SK-N-SH (cell line): ENCODE data around the gene NISCH. TPM values are rescaled to one million over a fixed set of nuclear protein-coding genes. Genes with fewer than 3 reads are reported as not detected.
A peak's percentile ranks its signal among the peaks of the same experiment; 100 is the strongest.

Experiments used
- CTCF ChIA-PET: fragments of 300-600, 350-600 bp; formaldehyde crosslinking; extraction: SDS; loops from one replicate; lab custom pipeline; 2021; lab: Yijun Ruan, JAX
- POLR2A ChIA-PET: fragments of 350-600 bp; sonication (Branson Sonifier 250); formaldehyde crosslinking; extraction: SDS; loops from one replicate; lab custom pipeline; 2020; ENCODE audit warnings: antibody characterized with exemption, inconsistent platforms; lab: Yijun Ruan, JAX
- DNase-seq: peaks from one replicate; pipeline ENCODE4 v3.0.0; 2012
- H2AFZ ChIP-seq: fragments of 200-600 bp; sonication (generic); 2 replicates; pipeline ENCODE4 v1.8.1; 2016; ENCODE audit warnings: antibody characterized with exemption, mild to moderate bottlenecking, low read depth
- H3F3A ChIP-seq: fragments of 200-600 bp; sonication (generic); replicated peaks from 2 replicates; pipeline ENCODE3; 2016; ENCODE audit warnings: antibody characterized with exemption, mild to moderate bottlenecking; ENCODE audit not compliant: insufficient read depth
- H3K27ac ChIP-seq, 2 experiments: fragments of 200-500 bp in 1 of 2; fragments of 200-600 bp in 1 of 2; sonication (Bioruptor generic) in 1 of 2; sonication (generic), shearing (Covaris generic) in 1 of 2; 2 replicates each; pipeline versions ENCODE4 v1.5.1 to v1.6.1; 2014 to 2016; ENCODE audit warnings: low read depth in 2 of 2, inconsistent platforms in 1 of 2, low read length in 1 of 2, mild to moderate bottlenecking in 1 of 2, mixed read lengths in 1 of 2
- H3K27me3 ChIP-seq: fragments of 200-600 bp; sonication (generic), shearing (Covaris generic); 2 replicates; pipeline ENCODE4 v1.6.1; 2016; ENCODE audit warnings: mixed run types; ENCODE audit not compliant: insufficient read depth
- H3K36me3 ChIP-seq, 2 experiments: fragments of 200-500 bp in 1 of 2; fragments of 200-600 bp in 1 of 2; sonication (Bioruptor generic) in 1 of 2; sonication (generic) in 1 of 2; replicated peaks in 1 of 2; 2 replicates each; pipeline versions ENCODE3 to v1.5.1; 2014 to 2016; ENCODE audit warnings: low read length in 1 of 2, mild to moderate bottlenecking in 1 of 2; ENCODE audit not compliant: insufficient read depth in 2 of 2, control insufficient read depth in 1 of 2
- H3K4me1 ChIP-seq, 2 experiments: fragments of 200-500 bp in 1 of 2; fragments of 200-600 bp in 1 of 2; sonication (Bioruptor generic) in 1 of 2; sonication (generic), shearing (Covaris generic) in 1 of 2; 2 replicates each; pipeline versions ENCODE4 v1.5.1 to v1.6.1; 2014 to 2016; ENCODE audit warnings: low read depth in 1 of 2, low read length in 1 of 2, mixed run types in 1 of 2; ENCODE audit not compliant: insufficient read depth in 2 of 2, control insufficient read depth in 1 of 2
- H3K4me2 ChIP-seq: fragments of 200-600 bp; sonication (generic), shearing (Covaris generic); 2 replicates; pipeline ENCODE4 v1.6.1; 2017; ENCODE audit warnings: mixed run types
- H3K4me3 ChIP-seq, 2 experiments: fragments of 200-500 bp in 1 of 2; fragments of 200-600 bp in 1 of 2; sonication (Bioruptor generic) in 1 of 2; sonication (generic), shearing (Covaris generic) in 1 of 2; 2 replicates each; pipeline versions ENCODE4 v1.5.1 to v1.8.1; 2014 to 2016; ENCODE audit warnings: low read depth in 2 of 2, inconsistent platforms in 1 of 2, low read length in 1 of 2, mild to moderate bottlenecking in 1 of 2, mixed read lengths in 1 of 2, moderate library complexity in 1 of 2
- H3K79me2 ChIP-seq: fragments of 200-600 bp; sonication (generic); 2 replicates; pipeline ENCODE4 v1.8.1; 2017; ENCODE audit warnings: mild to moderate bottlenecking; ENCODE audit not compliant: insufficient read depth
- H3K9ac ChIP-seq: fragments of 200-600 bp; sonication (generic); 2 replicates; pipeline ENCODE4 v1.6.1; 2017; ENCODE audit warnings: mixed run types
- H3K9me2 ChIP-seq: fragments of 200-600 bp; sonication (generic); 2 replicates; pipeline ENCODE4 v1.6.1; 2017; ENCODE audit warnings: mixed run types
- H3K9me3 ChIP-seq: fragments of 200-600 bp; sonication (generic); 2 replicates; pipeline ENCODE4 v1.6.1; 2017; ENCODE audit warnings: mixed run types, mild to moderate bottlenecking, moderate library complexity
- H4K20me1 ChIP-seq: fragments of 200-600 bp; sonication (generic); 2 replicates; pipeline ENCODE4 v1.6.1; 2017; ENCODE audit warnings: mild to moderate bottlenecking, mixed run types; ENCODE audit not compliant: insufficient read depth
- ELF1 ChIP-seq: IDR thresholded peaks from 2 replicates; pipeline ENCODE4 v1.4.0; 2012
- EP300 ChIP-seq, 2 experiments: IDR thresholded peaks; 2 replicates each; pipeline versions ENCODE4 v1.4.0 to v1.6.1; 2012; ENCODE audit warnings: borderline replicate concordance in 1 of 2, low read depth in 1 of 2, low read length in 1 of 2
- FOSL2 ChIP-seq: IDR thresholded peaks from 2 replicates; pipeline ENCODE4 v1.4.0; 2012; ENCODE audit warnings: low read depth, mild to moderate bottlenecking, moderate library complexity, borderline replicate concordance
- JUND ChIP-seq: IDR thresholded peaks from 2 replicates; pipeline ENCODE4 v1.4.0; 2012
- MEF2A ChIP-seq: IDR thresholded peaks from 2 replicates; pipeline ENCODE4 v1.4.0; 2012; ENCODE audit warnings: low read depth, borderline replicate concordance
- RCOR1 ChIP-seq: fragments of 150-350 bp; IDR thresholded peaks from 2 replicates; pipeline ENCODE4 v1.6.1; 2017; ENCODE audit warnings: antibody characterized with exemption, low read length
- RFX5 ChIP-seq: IDR thresholded peaks from 2 replicates; pipeline ENCODE4 v1.6.1; 2012; ENCODE audit warnings: mild to moderate bottlenecking, improper control_type of control experiment, low read length
- SIN3A ChIP-seq: IDR thresholded peaks from 2 replicates; pipeline ENCODE4 v1.6.1; 2012; ENCODE audit warnings: low read depth, mild to moderate bottlenecking, low read length, moderate library complexity, borderline replicate concordance
- SMC3 ChIP-seq: IDR thresholded peaks from 2 replicates; pipeline ENCODE4 v1.6.1; 2012; ENCODE audit warnings: low read depth, low read length, improper control_type of control experiment
- TAF1 ChIP-seq: IDR thresholded peaks from 2 replicates; pipeline ENCODE4 v1.6.1; 2012; ENCODE audit warnings: low read depth, mild to moderate bottlenecking, low read length, moderate library complexity, borderline replicate concordance
- TEAD4 ChIP-seq: IDR thresholded peaks from 2 replicates; pipeline ENCODE4 v1.4.0; 2012; ENCODE audit warnings: mild to moderate bottlenecking, borderline replicate concordance; ENCODE audit not compliant: insufficient read depth
- WGBS: methylation state at CpG from one replicate; pipeline ENCODE4 v1.1.6; 2017; ENCODE audit warnings: low lambda C conversion rate; 5-methylcytosine and 5-hydroxymethylcytosine counted together
- polyA plus RNA-seq, 3 experiments: library from polyadenylated mRNA; depleted of rRNA; stranded (reverse); fragments of >200 nt; gene quantifications; 2 replicates each; pipeline ENCODE4 v1.2.3, GENCODE V29; 2012
- TF ChIP-seq, protein P1 (sequence below): fragments of 150-350 bp; IDR thresholded peaks from 2 replicates; pipeline ENCODE4 v1.6.1; 2017; ENCODE audit warnings: antibody characterized with exemption, low read length, low read depth, borderline replicate concordance
- TF ChIP-seq, protein P2 (sequence below): fragments of 150-350 bp; IDR thresholded peaks from 2 replicates; pipeline ENCODE4 v1.6.1; 2016; ENCODE audit warnings: mild to moderate bottlenecking, low read depth, low read length
- TF ChIP-seq, protein P3 (sequence below): IDR thresholded peaks from 2 replicates; pipeline ENCODE4; 2012

Gene NISCH
- polyA plus RNA-seq, 1 of the 3 experiments (the other 2 are of a cell fraction), result 77.5 TPM

DNA sequence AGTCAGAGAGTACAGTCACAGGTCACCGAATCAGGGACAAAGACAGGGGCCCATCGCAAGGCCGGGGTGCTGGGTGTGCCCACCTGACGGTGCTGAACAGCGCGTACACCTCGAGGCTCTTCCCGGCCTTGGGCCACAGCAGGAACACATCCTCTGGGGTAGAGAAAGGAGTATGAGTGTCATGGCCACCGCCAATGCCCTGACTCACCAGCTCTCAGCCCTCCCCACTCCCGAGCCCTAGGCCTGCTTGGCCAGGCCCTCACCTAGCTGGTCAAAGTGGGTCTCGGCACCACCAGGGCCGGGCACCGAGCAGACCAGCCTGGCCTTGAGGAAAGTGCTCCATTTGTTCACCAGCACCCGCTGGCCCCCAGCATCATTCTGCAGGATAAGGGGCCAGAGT is 14.7 kb upstream of the NISCH start (continued):
- TF ChIP-seq EP300 (IDR thresholded peaks at IDR 0.05; ENCODE audit: borderline replicate concordance in 1 of 2, low read depth in 1 of 2, low read length in 1 of 2), result no peak

DNA sequence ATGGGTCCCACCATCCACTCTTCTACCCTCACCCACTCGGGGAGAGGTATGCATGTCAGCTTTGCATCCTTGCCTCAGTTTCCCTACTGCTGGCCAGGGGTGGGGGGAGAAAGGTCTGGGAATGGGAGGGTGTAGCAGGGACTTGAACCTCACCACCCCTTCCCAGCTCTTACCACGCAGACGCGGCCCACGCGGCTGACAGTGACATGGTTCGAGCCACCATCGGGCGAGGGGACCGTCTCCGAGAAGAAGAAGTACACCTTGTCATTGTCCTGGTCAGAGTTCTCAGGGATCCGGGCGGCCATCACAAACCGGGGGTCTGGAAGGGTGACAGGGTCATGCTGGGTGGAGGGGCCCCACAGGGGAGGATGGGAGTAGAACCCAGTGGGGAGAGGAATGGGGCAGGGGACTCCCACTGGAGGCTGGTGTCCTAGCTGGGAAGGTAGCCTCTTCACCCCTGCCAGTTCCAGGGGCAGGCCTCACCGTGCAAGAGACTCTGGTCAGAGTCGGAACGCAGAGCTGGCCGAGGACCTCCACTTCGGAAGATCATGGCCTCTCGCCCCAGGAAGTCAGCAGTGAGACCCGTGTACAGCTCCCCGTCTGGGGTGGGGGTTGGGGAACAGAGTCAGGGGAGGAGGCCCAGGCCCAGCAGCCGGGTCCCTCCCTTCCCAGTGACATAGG is 14.2 kb upstream of the NISCH start:
- no peaks in the 10 kb centered on the region for H4K20me1 ChIP-seq
- no peaks in the 10 kb centered on the region for H3F3A ChIP-seq
- H3K4me3 ChIP-seq, result no peak overlapping the region
- H3K4me2 ChIP-seq, result no peak overlapping the region
- 91% methylated on average over 13 of the region's 23 CpGs for WGBS
- H3K9me2 ChIP-seq, result no peaks in the 10 kb centered on the region
- no peak for TF ChIP-seq JUND
- no peak for TF ChIP-seq RCOR1
- TF ChIP-seq, protein P1, sequence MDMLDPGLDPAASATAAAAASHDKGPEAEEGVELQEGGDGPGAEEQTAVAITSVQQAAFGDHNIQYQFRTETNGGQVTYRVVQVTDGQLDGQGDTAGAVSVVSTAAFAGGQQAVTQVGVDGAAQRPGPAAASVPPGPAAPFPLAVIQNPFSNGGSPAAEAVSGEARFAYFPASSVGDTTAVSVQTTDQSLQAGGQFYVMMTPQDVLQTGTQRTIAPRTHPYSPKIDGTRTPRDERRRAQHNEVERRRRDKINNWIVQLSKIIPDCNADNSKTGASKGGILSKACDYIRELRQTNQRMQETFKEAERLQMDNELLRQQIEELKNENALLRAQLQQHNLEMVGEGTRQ, result no peak
- TF ChIP-seq RFX5, result no peak
- TF ChIP-seq, protein P2, sequence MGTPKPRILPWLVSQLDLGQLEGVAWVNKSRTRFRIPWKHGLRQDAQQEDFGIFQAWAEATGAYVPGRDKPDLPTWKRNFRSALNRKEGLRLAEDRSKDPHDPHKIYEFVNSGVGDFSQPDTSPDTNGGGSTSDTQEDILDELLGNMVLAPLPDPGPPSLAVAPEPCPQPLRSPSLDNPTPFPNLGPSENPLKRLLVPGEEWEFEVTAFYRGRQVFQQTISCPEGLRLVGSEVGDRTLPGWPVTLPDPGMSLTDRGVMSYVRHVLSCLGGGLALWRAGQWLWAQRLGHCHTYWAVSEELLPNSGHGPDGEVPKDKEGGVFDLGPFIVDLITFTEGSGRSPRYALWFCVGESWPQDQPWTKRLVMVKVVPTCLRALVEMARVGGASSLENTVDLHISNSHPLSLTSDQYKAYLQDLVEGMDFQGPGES, result no peak
- no peak for TF ChIP-seq SIN3A
- no peak for TF ChIP-seq TEAD4
- no peak for TF ChIP-seq ELF1
- TF ChIP-seq MEF2A, result no peak
- TF ChIP-seq SMC3, result no peak
- TF ChIP-seq FOSL2, result no peak
- no peak for TF ChIP-seq TAF1
- TF ChIP-seq, protein P3, sequence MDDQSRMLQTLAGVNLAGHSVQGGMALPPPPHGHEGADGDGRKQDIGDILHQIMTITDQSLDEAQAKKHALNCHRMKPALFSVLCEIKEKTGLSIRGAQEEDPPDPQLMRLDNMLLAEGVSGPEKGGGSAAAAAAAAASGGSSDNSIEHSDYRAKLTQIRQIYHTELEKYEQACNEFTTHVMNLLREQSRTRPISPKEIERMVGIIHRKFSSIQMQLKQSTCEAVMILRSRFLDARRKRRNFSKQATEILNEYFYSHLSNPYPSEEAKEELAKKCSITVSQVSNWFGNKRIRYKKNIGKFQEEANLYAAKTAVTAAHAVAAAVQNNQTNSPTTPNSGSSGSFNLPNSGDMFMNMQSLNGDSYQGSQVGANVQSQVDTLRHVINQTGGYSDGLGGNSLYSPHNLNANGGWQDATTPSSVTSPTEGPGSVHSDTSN, result no peak
- H3K36me3 ChIP-seq, result no peaks in the 10 kb centered on the region
- H3K27me3 ChIP-seq, result no peaks in the 10 kb centered on the region
- POLR2A ChIA-PET, result no interaction called here
- no peak overlapping the region for H3K9ac ChIP-seq
- CTCF ChIA-PET, result interaction anchor here (1.0 to 16.5 kb wide), 3 partner anchors 16 to 221 kb away, joined by 3 to 578 read pairs (median 3); no protein-coding TSS in a partner anchor
- H2AFZ ChIP-seq, result no peak overlapping the region
- peaks cover 0 to 3% of the 10 kb centered on the region in 2 experiments; a peak in 1 of 4 replicates for H3K4me1 ChIP-seq
- no peaks in the 10 kb centered on the region for H3K79me2 ChIP-seq
- DNase-seq, result peak; percentile 20
- no peaks in the 10 kb centered on the region for H3K9me3 ChIP-seq
- H3K27ac ChIP-seq, result no peak overlapping the region
